Psoas muscle (tissue), 8 donors: ENCODE data around the gene EBF3. TPM values are rescaled to one million over a fixed set of nuclear protein-coding genes. Genes with fewer than 3 reads are reported as not detected.

ENCODE experiments used
- ATAC-seq, 4 donors: fragments of 200-7000 bp; cut with Tn5 transposase; one replicate each; pipeline ENCODE4 v1.9.1; 2020; ENCODE audit warnings: moderate library complexity in 3 of 4, mild to moderate bottlenecking in 2 of 4
- DNase-seq, 2 donors: peaks; one replicate each; pipeline ENCODE4 v3.0.0-alpha.2; 2020
- H3K27ac ChIP-seq: fragments of 200-600 bp; one replicate; pipeline ENCODE4 v1.8.0; 2022
- H3K27me3 ChIP-seq, 3 donors: fragments of 200-600 bp in 1 of 3; one replicate each; pipeline versions ENCODE4 v1.6.1 to v1.8.0; 2013 to 2022; ENCODE audit warnings: low read length in 2 of 3, mild to moderate bottlenecking in 2 of 3, moderate library complexity in 1 of 3; ENCODE audit not compliant: insufficient read depth in 3 of 3
- H3K36me3 ChIP-seq, 2 donors: fragments of 200-600 bp in 1 of 2; one replicate each; pipeline versions ENCODE4 v1.6.1 to v1.8.0; 2013 to 2022; ENCODE audit warnings: low read depth in 1 of 2, mild to moderate bottlenecking in 1 of 2, moderate library complexity in 1 of 2; ENCODE audit not compliant: insufficient read depth in 1 of 2
- H3K4me1 ChIP-seq: fragments of 200-600 bp; one replicate; pipeline ENCODE4 v1.8.0; 2022
- H3K4me3 ChIP-seq: fragments of 200-600 bp; one replicate; pipeline ENCODE4 v1.8.0; 2022; ENCODE audit warnings: mild to moderate bottlenecking
- H3K9me3 ChIP-seq: fragments of 200-600 bp; one replicate; pipeline ENCODE4 v1.8.0; 2022
- CTCF ChIP-seq: fragments of 200-600 bp; IDR thresholded peaks from one replicate; pipeline ENCODE4 v1.8.0; 2022; ENCODE audit warnings: antibody characterized with exemption
- WGBS, 3 donors: extraction: QIAGEN DNeasy Blood & Tissue Kit; methylation state at CpG; one replicate each; pipeline versions ENCODE4 v1.1.6 to v1.1.7; 2013; 5-methylcytosine and 5-hydroxymethylcytosine counted together
- intact Hi-C, 2 donors: fragments of 100-400 bp; cut with DNase I; formaldehyde crosslinking; loops; one replicate each; pipeline versions ENCODE4 v1.11.0 to v1.14.2; 2022
- polyA plus RNA-seq, 3 donors: library from polyadenylated mRNA; stranded (reverse); fragments of 200-250 nt; gene quantifications; one replicate each; pipeline ENCODE4 v1.2.3, GENCODE V29; 2013
- total RNA-seq, 4 donors: library from RNA; stranded (reverse); fragmentation: NEBNext Ultra II Directional in 2 of 4; extraction: Animal tissue kit (Norgen Biotek cat#: 25700) in 2 of 4; gene quantifications; one replicate each; pipeline versions ENCODE4 v1.2.1 to v1.2.4, GENCODE V29; 2021 to 2023
- donor health status: healthy with polysubstance abuse.
- donor health status: DM: no; HTN: no; CAD: no; lungs with moderate emphysema.
- donor health status: Bipolar disorder and iron deficiency.
- donor health status: healthy.
- donor health status: DM: yes; HTN: yes; CAD: no.
- donor health status: DM: no; HTN: no; CAD: no.
- donor health status: DM: no; HTN: no; CAD: no.
- donor health status: DM: yes; HTN: yes; CAD: no.

Gene EBF3
- total and polyA plus RNA-seq, 7 donors: 3.2 to 10.1 (median 5.2) TPM

GRCh38 chr10:129825826-129826225 is 138.2 kb downstream of the EBF3 start:
- ATAC-seq: no peak
- no peak for DNase-seq

GRCh38 chr10:129825221-129825620 is 138.9 kb downstream of the EBF3 start:
- H3K27me3 ChIP-seq: no peaks in the 10 kb centered on the region
- peaks cover 0 to 2% of the 10 kb centered on the region in 2 donors for H3K36me3 ChIP-seq
- intact Hi-C loops: no loop called here
- DNase-seq: no peak
- H3K27ac ChIP-seq: no peak overlapping the region
- no peaks in the 10 kb centered on the region for H3K9me3 ChIP-seq
- no peak for TF ChIP-seq CTCF
- H3K4me1 ChIP-seq: no peaks in the 10 kb centered on the region
- ATAC-seq: no peak
- H3K4me3 ChIP-seq: no peak overlapping the region
- WGBS, 3 donors: 97 to 98% (median 97%) methylated on average over 5 of the region's 5 CpGs

More at GRCh38 chr10:129825826-129826225, 138.2 kb downstream of the EBF3 start:
- WGBS, 3 donors: 91 to 97% (median 95%) methylated on average over 3 of the region's 3 CpGs
- Histone ChIP-seq H3K36me3 (peaks cover 0 to 2% of the 10 kb centered on the region in 2 donors), H3K27me3 (no peaks in the 10 kb centered on the region), H3K4me1 (no peaks in the 10 kb centered on the region), H3K4me3 (no peak overlapping the region), H3K9me3 (no peaks in the 10 kb centered on the region), H3K27ac (no peak overlapping the region)
- TF ChIP-seq CTCF: no peak
- intact Hi-C loops: no loop called here

- WGBS, 3 donors: 91 to 97% (median 96%) methylated on average over 3 of the region's 3 CpGs
- no peak for ATAC-seq
- peaks cover 0 to 2% (median under 1%) of the 10 kb centered on the region in 3 donors for H3K27me3 ChIP-seq
- intact Hi-C loops: no loop called here
- no peak overlapping the region for H3K4me3 ChIP-seq
- H3K9me3 ChIP-seq: no peaks in the 10 kb centered on the region
- H3K36me3 ChIP-seq: peaks cover 0 to 2% of the 10 kb centered on the region in 2 donors
- no peaks in the 10 kb centered on the region for H3K4me1 ChIP-seq
- DNase-seq: no peak
- no peak for TF ChIP-seq CTCF
- H3K27ac ChIP-seq: no peak overlapping the region
Measured at GRCh38 chr10:129820451-129820850, 143.6 kb downstream of the EBF3 start.

GRCh38 chr10:129816656-129817045 is 147.4 kb downstream of the EBF3 start:
- ATAC-seq (no peak), DNase-seq (no peak)
- Histone ChIP-seq H3K36me3 (no peaks in the 10 kb centered on the region), H3K4me3 (no peak overlapping the region), H3K27ac (no peak overlapping the region), H3K4me1 (no peaks in the 10 kb centered on the region), H3K9me3 (no peaks in the 10 kb centered on the region), H3K27me3 (peaks cover 0 to 11% (median 2%) of the 10 kb centered on the region in 3 donors)
- WGBS, 3 donors: 55 to 70% (median 59%) methylated on average over 8 of the region's 8 CpGs
- TF ChIP-seq CTCF: no peak
- intact Hi-C loops: no loop called here
